GM19023 (cell line): ENCODE measurements around the gene KCNK3.

Source experiments
- ATAC-seq: cut with Tn5 transposase; IDR thresholded peaks from one replicate; pipeline ENCODE4 v1.9.1; 2021; ENCODE audit warnings: mild to moderate bottlenecking, moderate library complexity; ENCODE audit not compliant: unreplicated experiment

Gene KCNK3

DNA sequence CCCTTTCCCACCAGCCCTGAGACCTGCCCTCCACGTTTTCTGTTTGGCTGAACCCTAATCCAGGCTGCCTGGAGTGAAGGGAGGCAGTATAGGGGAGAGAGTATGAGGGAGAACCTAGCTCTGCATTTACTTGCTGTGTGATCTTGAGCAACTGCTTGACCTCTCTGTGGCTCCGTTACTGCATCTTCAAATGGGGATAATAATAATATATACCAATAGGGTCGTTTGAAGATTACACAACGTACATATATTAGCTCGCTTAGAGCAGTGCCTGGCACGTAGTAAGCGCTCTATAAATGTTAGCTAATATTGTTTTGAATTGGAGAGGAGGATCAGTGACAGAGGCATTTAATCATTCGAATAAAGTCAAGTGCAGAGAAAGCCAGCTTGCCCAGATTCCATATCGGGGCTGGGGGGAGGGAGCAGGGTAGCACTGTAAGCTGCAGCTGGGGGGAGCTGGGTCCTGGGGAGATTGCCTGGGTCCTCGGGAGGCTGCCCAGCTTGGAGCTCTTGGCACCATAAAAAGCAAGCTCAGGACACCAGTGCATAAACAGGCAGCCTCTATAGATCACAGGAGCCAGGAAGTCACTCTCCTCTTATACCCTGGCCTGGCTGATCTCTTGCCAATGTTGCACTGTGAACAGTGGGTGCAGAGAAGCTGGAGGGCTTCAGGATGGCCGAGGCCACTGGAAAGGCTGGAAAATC is 19.1 kb downstream of the KCNK3 start:
- ATAC-seq: no peak

DNA sequence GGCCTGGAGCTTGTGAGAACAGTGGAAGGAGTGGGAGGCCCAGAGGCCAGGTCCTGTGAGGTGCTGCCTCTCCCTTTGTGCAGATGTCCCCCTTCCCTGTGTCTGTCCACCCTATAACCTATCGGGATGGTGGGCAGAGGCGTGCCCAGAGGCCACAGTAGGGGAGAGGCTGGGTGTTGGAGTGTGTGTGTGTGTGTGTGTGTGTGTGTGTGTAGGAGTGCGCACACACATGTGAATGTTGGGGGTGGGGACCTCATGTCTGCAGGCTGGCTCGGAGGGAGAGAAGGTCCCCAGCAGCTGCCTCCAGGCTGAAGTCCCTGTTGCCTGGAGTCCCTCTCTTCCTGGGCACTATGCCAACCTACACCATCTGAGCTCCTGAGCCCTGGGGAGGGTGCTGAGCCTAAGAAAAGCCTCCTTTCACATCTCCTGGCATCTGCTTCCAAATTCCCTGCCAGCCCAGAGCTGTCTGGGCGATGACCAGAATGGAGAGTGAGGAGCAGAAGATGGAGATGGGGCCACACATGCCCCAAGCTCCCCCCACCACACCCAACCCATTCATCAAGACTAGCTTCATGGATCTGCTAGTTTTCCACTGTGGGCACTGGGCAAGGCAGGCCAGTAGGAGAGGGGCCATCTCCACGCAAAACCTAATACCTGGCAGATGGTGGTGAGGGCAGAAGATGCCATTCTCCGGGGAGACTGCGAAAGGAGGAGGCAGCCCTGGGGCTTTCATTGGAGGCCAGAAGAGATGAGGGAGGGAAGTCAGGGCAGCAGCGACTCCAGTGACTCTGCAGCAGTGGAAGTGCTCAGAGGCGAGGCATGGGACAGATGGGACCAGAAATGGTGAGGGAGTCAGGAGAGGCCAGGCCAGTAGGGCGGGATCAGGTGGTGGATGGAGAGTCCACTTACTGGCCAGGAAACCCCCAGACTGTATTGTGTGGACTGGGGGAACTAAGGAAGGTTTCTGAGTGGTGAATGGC is 20.3 kb downstream of the KCNK3 start:
- ATAC-seq: no peak

DNA sequence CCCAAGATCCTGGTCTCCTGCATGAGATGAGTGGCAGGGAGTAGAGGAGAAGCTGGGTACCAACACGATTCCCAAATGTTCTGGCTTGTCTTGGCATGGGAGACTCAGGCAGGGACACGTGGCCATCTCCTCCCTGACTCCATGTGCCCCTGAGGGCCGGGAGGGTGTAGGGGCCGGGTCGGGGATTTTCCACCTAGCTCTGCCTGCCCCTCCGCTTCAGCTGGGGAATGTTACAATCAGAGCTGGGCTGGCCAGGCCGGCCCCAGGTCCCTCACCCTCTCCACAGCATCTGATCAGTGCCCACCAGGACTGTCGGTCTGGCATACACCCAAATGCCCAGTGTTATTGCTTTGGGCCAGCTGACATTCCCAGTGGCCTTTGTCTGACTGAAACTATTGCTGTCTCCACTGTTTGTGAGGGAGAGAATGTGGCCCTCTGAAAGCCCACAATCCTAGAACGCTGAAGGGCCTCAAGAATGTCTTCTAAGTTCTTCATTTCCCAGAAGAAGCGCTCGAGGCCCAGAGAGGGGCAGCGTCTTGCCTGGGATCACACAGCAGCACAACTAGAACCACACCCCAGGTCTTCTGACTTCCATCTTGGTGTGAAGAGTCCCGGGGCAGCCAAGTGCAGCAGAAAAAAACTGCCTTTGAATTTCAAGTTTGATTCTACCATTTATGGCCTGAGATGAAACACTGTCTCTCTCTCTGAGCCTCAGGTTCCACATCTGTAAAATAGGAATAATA is 23.2 kb downstream of the KCNK3 start:
- no peak for ATAC-seq

DNA sequence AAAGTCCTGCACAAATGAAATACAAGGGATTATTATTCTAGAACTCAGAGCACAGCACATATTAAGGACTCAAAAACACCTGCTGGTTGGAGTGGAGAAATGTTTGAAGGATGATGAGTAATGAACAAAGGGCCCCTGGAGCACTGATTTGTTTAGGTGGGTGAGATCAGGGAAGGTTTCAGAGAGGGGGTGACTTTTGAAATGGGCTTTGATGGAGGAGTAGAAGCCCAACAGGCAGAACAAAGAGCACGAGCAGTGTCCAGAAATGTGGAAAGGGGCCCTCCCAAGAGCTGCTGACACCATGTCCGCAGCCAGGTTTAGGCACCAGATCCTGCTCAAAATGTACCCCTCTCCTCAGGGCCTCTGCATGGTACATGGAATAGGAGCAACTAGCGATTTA is 23.8 kb downstream of the KCNK3 start:
- no peak for ATAC-seq

DNA sequence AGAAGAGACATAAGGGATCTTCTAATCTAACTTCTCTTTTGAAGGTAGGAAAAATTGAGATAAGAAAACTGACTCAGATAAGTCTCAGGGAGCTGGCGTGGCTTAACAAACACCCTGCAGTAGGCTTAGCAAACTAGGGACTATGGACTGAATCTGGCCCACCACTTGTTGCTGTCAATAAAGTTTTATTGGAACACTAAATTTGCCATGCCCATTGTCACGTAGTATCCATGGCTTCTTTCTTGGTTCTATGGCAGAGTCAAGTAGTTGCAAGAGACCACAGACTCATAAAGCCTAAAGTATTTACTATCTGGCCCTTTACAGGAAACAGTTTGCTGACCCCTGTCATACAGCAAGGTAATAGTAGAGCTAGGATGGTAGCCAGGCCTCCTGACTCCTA is 24.2 kb downstream of the KCNK3 start:
- no peak for ATAC-seq

DNA sequence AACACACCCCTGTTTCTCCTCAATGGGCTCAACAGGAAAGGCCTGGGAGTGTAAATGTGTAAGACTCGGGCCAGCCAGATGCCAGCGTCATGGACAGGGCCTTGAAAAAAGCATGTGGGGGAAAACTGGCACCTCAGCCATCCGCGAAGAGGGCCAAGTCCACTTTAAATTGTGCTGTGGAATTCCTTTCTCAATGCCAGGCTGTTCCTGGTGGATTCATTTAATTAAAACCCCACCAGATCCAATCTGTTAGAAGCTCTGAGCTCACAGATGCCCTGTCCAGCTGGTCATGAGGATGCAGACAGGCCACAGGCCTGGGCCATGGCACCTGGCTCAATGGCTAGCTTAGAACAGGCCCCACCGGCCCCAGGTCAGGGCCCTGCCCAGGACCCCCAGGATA is 24.8 kb downstream of the KCNK3 start:
- no peak for ATAC-seq

DNA sequence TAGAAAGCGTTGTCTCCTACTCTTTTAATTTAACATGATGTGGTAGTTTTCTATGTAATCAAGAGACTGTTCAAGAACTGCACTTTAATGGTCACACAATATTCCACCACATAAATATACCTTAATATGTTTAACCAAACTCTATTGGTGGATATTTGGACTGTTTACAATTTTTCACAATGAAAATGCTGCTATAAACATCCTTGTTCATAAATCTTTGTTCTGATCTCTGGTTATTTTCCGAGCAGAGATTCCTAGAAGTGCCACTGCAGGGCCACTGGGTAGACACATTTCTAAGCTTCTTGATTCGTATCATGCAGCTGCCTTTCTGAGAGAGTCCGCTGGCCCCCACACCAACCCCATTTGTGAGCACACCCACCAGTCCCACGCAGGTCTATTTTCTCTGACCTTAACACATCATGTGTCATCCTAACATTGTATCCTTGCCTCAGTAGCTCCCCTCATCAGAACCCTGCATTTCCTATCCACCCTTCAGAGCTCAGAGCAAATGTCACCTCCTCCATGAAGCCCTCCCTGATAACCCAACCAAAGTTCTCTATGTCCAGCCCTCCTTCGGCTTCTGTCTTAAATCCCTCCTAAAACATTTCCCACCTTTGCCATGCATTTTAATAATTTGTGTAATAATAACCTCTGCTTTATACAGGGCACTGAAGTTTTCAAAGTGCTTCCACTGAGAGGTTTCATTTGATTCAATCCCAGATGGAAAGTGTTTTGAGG is 26.6 kb downstream of the KCNK3 start:
- no peak for ATAC-seq

DNA sequence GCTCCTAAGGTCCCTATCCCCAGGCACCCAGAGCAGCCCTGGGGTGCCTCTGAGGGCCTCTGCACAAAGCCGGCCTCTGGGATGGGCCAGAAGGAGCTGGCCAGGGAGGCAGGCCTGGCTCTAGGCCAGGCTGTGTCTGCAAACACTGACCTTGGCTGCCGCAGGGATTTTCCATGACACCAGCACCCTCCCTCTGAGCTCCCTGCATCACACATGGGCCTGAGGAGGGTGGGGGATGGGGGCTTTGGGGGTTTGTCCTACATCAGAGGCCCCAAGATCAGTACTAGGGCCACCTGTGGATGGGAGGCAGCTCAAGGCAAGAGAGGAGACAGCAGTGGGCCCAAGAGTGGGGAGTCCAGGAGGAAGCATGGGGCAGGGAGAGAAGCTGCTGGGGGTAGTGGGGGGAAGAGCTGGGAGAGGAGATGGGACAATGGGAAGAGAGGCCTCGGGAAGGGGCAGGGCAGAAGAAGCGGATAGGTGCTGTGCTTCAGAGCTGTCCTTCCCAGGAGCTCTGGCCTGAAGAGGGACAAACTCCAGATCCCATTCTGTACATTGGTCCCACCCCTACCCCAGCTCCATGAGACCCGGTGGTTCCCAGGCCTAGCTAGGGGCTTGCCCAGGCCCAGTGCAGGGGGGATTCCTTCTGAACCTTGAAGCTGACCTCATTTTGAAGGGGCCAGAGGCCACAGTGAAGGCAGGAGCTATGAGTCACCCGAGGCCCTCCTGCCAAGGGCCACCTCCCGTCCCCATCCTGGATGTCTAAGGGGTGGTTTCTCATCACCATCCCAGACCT is 28.0 kb downstream of the KCNK3 start:
- ATAC-seq: no peak

DNA sequence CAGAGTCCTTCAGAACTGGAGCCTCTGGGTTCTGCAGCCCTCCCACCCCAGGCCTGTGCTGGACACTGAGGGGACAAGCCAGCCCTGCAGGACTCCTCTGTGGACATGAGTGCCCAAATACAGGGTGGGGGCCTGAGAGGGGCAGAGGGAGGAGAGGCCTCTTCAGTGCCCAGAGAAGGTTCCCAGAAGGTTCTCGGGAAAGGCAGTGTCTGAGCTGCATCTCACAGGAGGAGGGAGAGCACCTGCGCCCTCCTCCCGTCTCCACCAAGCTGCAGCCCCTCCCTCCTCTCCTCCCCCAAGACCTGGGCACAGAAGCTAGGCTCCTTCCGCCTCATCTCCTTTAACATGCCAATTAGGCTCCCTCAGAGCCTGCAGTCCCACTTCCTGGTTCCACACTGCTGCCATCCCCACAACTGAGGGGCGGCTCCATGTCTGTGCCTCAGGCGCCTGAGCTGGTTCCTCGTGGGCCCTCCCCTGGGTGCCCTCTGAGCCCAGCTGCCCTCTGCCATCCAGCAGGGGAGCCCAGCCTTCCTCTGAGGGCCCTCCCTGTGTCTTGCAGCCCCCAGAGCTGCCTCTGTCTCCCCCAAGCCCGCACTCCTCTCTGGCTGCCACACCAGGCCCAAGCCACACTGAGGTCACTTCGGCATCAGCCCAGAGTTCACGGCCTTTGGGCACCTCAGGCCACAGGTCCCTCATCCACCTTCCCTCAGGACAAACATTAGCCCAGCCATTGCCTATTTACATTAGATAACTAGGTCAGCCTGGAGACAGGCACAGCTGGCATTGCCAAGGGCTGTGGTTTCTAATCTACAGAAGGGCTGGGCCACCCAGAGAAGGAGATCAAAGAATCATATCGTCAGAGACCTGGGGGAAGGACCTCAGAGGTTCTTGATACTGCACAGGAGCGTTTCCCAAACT is 28.9 kb downstream of the KCNK3 start:
- ATAC-seq: no peak

DNA sequence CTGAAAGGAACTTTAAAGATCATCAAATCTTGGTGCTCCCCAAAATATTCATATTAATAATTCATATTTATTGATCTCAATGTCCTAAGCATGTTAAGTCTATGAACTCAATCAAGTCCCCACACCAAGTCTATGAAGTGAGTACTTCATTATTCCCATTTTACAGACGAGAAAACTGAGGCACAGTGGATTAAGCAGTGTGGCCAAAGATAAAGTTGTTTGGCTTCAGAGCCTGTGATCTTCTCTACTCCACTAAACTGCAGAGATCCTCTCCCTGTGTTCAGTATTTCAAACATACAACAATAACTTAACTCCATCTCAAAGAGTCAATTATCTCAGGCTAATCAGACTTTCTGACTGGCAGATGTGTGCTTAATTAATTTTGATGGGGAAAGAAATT is 29.8 kb downstream of the KCNK3 start:
- no peak for ATAC-seq

DNA sequence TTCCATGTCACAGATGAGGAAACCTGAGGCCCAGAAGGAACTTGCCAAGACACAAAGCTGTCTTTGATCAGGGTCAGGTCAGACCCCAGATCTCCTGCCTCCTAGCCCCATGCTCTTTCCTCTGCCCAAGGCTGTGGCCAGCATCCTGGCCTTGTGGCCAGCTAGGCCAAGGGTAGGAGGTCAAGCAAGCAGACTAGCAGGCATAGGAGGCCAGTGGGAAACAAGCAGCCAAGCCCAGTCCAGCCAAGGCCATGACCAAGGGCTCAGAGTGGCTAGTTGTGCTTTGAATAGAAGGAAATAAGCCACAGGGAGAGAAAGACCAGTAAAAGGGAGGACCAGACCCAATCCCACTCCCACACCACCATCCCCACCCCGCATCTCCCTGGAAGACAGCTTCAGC is 30.4 kb downstream of the KCNK3 start:
- ATAC-seq: no peak

DNA sequence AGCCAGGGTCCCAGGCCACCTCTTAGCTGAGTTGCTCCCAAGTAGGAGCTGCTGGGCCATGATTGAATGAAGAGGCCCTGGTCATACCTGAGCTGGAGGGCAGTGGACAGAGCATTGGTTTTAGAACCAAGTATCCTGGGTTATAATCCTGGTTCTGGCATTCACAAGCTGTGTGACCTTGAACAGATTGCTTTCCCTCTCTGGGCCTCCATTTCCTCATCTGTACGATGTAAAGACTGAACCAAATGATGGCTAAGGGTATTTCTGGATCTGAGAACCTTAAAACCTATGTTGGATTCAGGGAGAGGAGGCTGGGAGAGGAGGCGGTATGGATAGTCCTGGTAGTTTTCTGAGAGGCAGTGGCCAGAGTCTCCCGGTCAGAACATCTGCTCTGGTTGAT is 31.0 kb downstream of the KCNK3 start:
- no peak for ATAC-seq

DNA sequence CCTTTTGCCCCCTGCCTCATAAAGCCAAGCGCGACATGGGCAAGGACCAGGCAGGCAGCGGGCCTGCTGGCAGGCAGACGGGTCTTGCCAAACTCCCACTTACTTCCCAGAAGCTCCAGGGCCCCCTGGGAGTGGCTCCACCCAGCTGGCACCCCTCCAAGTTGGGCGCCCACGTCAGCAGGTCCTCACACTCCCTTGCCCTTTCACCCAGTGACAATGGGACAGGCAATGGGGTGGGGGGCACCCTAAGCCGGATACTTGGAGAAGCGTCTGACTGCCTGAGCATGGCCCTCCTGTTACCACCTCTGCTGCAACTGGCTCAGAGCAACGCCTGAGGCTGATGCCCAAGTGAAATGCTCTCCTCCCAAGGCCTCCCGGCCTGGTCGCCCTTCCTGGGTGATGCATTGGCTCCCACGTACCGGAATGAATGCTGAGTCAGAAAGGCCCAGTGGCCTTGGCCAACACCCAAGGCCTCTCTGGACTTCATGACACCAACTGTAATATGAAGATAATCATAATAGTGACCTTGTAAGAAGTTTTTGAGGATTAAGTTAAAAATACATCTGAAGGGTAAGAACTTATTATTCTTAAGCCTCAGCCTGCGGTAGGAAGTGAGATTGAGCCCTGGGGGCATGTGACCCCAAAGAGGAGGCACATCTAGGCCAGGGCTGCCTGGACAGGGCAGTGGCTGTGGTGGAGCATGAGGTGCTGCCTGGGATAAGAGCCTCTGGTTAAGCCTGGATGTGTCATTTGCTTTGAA is 31.6 kb downstream of the KCNK3 start:
- no peak for ATAC-seq

DNA sequence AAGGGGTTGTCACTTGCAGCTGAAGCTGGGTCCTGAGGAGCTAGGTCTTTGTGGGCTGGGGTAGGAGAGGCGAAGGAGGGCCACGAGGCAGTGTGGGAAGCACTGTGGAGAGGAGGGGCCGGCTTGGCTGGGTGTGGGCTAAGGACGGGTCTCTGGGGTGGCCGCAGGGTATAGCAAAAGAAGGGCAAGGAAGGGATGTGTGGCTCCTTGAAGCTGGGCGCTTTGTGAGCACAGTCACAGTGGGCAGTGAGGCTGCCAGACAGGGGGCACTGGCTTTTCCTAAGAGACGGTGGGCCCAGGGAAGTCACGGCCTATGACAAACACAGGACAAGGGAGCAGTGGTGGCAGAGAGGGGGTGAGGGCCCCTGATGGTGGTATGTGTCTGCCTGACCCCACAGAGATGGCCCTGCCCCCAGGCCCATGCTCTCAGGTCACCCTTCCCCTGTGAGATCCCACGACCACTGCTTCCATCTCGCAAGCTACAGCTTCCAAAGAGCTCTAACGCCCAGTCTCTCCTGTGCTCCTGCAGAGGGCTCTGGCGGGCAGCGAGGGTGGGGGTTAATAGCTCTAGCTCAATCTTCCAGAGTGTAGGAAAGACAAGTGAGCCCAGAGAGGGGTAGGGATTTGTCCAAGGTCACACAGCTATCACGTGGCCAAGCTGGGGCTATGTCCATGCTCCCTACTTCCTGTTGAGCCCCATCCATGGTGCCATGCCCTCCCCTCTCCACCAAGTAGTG is 32.4 kb downstream of the KCNK3 start:
- no peak for ATAC-seq

DNA sequence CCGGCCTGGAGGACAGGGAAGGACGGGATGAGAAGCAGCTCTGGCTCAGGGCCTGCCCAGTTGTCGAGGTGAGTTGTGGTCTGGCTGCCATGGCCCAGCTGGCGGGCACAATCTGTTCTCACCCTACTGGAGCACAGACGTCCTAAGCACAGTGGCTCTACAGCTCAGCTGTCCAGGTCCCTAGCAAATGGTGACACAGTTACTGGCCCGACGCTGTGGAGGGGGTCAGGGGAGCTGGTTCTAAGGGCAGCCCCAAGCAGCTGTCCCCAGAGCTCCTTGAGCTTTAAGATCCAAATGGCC is 32.9 kb downstream of the KCNK3 start:
- ATAC-seq: no peak

DNA sequence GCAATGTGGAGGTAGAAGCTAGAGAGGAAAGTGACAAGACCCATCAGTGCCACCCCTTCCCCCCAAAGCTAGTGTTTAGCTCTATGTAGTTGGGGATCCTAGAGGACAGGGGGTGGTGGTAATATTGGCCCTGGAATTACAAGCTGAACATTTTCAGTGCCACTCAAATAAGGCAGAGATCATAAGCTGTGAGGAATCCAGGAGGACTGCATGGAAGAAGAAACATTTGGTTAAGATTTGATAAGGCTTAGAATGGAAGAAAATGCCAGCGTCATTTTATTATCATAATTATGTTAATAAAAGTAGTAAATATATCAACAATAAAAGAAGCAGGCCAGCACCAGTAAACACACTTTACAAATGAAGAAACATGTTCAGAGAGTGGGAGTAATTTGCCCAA is 33.7 kb downstream of the KCNK3 start:
- no peak for ATAC-seq

DNA sequence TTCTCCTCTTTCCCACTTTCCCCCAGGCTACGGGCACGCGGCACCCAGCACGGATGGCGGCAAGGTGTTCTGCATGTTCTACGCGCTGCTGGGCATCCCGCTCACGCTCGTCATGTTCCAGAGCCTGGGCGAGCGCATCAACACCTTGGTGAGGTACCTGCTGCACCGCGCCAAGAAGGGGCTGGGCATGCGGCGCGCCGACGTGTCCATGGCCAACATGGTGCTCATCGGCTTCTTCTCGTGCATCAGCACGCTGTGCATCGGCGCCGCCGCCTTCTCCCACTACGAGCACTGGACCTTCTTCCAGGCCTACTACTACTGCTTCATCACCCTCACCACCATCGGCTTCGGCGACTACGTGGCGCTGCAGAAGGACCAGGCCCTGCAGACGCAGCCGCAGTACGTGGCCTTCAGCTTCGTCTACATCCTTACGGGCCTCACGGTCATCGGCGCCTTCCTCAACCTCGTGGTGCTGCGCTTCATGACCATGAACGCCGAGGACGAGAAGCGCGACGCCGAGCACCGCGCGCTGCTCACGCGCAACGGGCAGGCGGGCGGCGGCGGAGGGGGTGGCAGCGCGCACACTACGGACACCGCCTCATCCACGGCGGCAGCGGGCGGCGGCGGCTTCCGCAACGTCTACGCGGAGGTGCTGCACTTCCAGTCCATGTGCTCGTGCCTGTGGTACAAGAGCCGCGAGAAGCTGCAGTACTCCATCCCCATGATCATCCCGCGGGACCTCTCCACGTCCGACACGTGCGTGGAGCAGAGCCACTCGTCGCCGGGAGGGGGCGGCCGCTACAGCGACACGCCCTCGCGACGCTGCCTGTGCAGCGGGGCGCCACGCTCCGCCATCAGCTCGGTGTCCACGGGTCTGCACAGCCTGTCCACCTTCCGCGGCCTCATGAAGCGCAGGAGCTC is 35.4 kb downstream of the KCNK3 start:
- no peak for ATAC-seq
